Astrocyte (in vitro differentiated cells and primary cell): ENCODE data around the gene PPP1CC.

Experiments
- EZH2 ChIP-seq: IDR thresholded peaks from 2 replicates; pipeline ENCODE4 v1.6.1; 2012; ENCODE audit warnings: mild to moderate bottlenecking, low read length, inconsistent platforms; ENCODE audit not compliant: insufficient read depth
- TF ChIP-seq, protein P1 (sequence below): IDR thresholded peaks from 2 replicates; pipeline ENCODE4 v1.5.1; 2011; ENCODE audit warnings: low read depth, mild to moderate bottlenecking, inconsistent platforms, low read length, moderate library complexity; ENCODE audit not compliant: insufficient read depth

DNA sequence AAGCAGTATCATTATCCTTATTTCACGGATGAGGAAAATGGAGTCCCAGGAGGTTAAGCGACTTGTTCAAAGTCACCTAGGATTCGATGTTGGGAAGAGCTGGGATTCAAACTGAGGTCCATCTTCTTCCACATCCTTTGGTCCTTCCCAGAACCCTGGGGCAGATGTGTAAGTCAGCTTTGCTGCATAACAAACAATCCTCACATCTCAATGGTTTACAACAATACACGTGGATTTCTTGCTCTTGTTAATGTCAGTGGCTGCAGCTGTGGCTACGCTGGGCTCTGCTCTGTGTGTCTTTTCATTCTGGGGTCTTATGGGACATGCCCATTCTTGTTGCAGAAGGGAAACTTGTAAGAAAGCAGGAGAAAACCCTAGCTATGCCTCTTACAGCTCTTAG is 26.3 kb upstream of the PPP1CC start:
- TF ChIP-seq, protein P1, sequence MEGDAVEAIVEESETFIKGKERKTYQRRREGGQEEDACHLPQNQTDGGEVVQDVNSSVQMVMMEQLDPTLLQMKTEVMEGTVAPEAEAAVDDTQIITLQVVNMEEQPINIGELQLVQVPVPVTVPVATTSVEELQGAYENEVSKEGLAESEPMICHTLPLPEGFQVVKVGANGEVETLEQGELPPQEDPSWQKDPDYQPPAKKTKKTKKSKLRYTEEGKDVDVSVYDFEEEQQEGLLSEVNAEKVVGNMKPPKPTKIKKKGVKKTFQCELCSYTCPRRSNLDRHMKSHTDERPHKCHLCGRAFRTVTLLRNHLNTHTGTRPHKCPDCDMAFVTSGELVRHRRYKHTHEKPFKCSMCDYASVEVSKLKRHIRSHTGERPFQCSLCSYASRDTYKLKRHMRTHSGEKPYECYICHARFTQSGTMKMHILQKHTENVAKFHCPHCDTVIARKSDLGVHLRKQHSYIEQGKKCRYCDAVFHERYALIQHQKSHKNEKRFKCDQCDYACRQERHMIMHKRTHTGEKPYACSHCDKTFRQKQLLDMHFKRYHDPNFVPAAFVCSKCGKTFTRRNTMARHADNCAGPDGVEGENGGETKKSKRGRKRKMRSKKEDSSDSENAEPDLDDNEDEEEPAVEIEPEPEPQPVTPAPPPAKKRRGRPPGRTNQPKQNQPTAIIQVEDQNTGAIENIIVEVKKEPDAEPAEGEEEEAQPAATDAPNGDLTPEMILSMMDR: no peak
- TF ChIP-seq EZH2: no peak
